Fibroblast of mammary gland (primary cell): ENCODE results near the gene MATK.

Experiments used
- DNase-seq: peaks from one replicate; pipeline ENCODE4 v3.0.0-alpha.2; 2010; ENCODE audit warnings: low read depth
- H3K4me3 ChIP-seq: 2 replicates; pipeline ENCODE4 v1.5.1; 2011; ENCODE audit warnings: low read depth, mild to moderate bottlenecking, low read length, moderate library complexity; ENCODE audit not compliant: control insufficient read depth
- CTCF ChIP-seq: conservative IDR thresholded peaks from 2 replicates; pipeline ENCODE4 v1.5.1; 2011; ENCODE audit warnings: low read depth, low read length, inconsistent platforms; ENCODE audit not compliant: control insufficient read depth, insufficient read depth

The MATK gene

GRCh38 chr19:3821857-3822364 lies 35.7 kb upstream of the MATK start:
- TF ChIP-seq CTCF: peak; percentile 67
- no peak overlapping the region for H3K4me3 ChIP-seq
- DNase-seq: peak; percentile 20

GRCh38 chr19:3821156-3821555 lies 35.0 kb upstream of the MATK start:
- no peak for DNase-seq
- H3K4me3 ChIP-seq: no peak overlapping the region

GRCh38 chr19:3819989-3820388 lies 33.8 kb upstream of the MATK start:
- TF ChIP-seq CTCF: no peak

More at GRCh38 chr19:3821156-3821555, 35.0 kb upstream of the MATK start:
- TF ChIP-seq CTCF: no peak

GRCh38 chr19:3818918-3819317 lies 32.7 kb upstream of the MATK start:
- TF ChIP-seq CTCF: no peak
- no peak overlapping the region for H3K4me3 ChIP-seq
- DNase-seq: no peak

More at GRCh38 chr19:3819989-3820388, 33.8 kb upstream of the MATK start:
- H3K4me3 ChIP-seq: no peak overlapping the region
- DNase-seq: no peak

GRCh38 chr19:3818466-3818865 lies 32.3 kb upstream of the MATK start:
- no peak for TF ChIP-seq CTCF
- DNase-seq: peak; percentile 30
- H3K4me3 ChIP-seq: no peak overlapping the region

GRCh38 chr19:3817761-3818160 lies 31.6 kb upstream of the MATK start:
- no peak for TF ChIP-seq CTCF
- no peak overlapping the region for H3K4me3 ChIP-seq
- no peak for DNase-seq
